GM12865 (cell line): ENCODE measurements around the gene LRP1.

Experiments
- DNase-seq: peaks from one replicate; pipeline ENCODE4 v3.0.0; 2010; ENCODE audit warnings: low read depth
- H3K4me3 ChIP-seq: 2 replicates; pipeline ENCODE4 v1.5.1; 2011; ENCODE audit warnings: mild to moderate bottlenecking, low read depth, low read length, control low read depth
- CTCF ChIP-seq: IDR thresholded peaks from 2 replicates; pipeline ENCODE4 v1.5.1; 2011; ENCODE audit warnings: low read length, control low read depth, low read depth, inconsistent platforms; ENCODE audit not compliant: insufficient read depth; ENCODE audit errors: missing control alignments

LRP1 gene

GRCh38 chr12:57099047-57099714 is 29.1 kb upstream of the LRP1 start:
- DNase-seq = no peak
- no peak for TF ChIP-seq CTCF
- no peak overlapping the region for H3K4me3 ChIP-seq

DNA sequence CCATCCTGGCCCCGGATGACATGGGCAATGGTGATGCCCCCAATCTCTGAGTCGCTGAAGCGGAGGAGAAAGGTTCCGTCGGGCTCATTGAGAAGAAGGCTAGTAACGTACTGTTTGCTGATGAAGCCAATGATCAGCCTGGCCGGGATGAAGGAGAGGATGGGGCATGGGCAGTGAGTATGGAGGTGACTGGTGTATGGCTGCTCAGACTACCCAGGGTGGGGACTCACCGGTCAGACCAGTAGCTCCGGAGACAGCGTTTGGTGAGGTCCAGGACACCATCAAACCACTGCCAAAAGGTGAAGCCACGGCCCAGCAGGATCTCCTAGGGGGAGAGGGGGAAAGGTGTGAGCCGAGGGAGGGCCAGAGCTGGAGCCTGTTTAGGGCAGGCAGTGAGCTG is 28.5 kb upstream of the LRP1 start:
- no peak for DNase-seq
- H3K4me3 ChIP-seq = no peak overlapping the region
- no peak for TF ChIP-seq CTCF

DNA sequence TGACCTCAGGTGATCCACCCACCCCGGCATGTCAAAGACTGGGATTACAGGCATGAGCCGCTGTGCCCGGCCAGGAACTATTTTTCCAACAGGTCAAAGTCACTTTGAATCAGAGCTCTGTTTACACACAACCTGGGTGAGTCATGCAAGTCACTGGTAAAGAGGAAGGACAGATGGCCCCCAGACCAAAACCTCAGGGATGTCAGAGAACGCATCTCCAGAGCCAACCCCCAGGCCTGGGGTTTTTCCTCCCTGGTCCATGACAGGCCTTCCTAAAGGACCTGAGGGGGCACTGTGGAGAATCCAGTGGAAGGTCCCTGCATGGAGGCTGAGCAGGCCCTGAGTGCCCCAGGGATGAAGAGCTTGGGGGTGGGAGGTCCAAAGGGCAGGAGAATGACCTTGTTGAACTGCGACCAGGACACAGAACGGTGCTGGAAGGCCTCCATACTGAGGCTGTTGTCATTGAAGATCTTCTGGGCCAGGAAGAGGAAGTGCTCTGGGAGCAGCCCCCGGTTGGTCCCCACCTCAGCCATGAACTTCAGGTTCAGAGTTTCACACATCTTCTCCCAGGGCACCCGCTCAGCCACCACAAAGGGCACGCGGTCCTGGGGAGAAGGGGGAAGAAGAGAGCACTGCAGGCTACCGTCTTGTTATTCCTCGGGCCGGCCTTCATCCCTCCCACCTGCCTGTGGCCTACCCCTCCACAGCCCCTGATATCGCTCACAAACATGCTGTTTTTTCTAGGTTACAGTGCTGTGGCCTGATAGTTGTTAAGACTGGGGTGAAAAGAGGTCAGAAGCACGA is 26.2 kb upstream of the LRP1 start:
- no peak for DNase-seq
- no peak overlapping the region for H3K4me3 ChIP-seq
- no peak for TF ChIP-seq CTCF

GRCh38 chr12:57103856-57104255 is 24.4 kb upstream of the LRP1 start:
- DNase-seq = no peak
- TF ChIP-seq CTCF = no peak
- no peak overlapping the region for H3K4me3 ChIP-seq

DNA sequence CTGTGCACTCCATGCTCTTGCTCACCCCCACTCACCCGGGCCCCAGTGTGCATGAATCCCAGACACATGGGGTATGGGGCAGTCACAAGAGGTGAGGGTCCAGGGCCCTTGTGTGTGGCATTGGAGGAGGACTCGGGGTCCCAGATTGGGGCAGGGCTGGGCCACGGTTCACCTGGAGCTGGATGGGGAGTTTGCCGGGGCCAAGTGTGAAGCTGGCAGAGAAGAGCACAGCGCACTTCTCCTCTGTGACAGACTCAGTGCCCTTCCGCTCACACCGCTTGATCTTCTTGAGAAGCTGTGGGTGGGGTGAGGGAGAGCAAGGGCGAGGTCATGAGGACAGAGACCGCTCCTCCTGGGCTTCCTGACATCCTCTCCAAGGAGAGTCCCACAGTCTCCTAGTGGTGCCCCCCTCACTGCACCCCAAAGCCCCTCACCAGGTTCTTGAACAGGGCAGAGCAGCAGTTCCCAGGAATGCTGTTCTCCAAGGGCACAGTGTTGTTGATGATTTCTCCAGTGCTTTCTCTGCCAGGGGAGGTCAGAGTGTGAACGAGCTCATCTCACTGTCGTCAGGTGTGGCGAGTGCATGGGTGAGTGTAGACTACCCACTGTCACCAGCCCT is 23.9 kb upstream of the LRP1 start:
- no peak overlapping the region for H3K4me3 ChIP-seq
- no peak for TF ChIP-seq CTCF
- no peak for DNase-seq

DNA sequence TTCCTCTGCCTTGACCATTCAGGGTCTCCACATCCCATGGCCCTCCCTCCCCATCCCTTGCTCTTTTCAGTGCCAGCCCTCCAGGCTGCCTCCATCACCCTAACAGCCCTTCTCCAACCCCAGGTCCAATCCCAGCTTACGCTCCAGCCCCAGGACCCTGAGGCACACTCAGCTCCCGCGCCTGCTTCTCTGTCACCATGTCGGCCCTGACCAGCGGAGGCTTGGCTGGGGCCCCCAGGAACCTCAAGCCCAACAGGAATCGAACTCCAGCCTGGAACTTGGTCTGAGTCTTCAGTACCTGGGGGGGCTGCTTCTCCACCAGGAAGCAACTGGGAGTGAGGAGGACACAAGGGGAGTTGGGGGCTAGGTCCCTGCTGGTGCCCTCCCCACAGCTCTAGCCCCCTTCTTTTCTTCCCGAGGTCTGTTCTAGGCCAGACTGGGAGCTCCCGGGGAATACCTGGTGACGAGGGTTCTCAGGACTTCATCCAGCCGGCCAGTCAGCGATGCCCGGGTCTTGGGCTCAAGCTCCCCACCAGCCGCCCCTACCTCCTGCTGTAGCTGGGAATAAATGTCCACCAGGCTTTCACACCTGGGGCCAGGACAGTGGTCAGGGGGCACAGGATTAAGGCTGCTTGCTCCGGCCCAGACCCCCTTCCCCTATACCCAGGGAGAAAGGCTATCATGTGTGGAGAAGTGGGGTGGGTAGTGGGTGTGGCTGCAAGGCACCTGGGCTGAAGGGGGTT is 23.1 kb upstream of the LRP1 start:
- no peak for DNase-seq
- TF ChIP-seq CTCF = no peak

More for the DNA sequence above, 23.1 kb upstream of the LRP1 start:
- no peak overlapping the region for H3K4me3 ChIP-seq
